Dendritic cell treated with granulocyte-macrophage colony-stimulating factor and Interleukin-4, amounts not matched to agents 40 ng/mL and 50 ng/mL, for 4 days (primary cell): ENCODE data around the gene ATP8A1.
A peak's percentile ranks its signal among the peaks of the same experiment; 100 is the strongest.
"Not testable (repeated sequence)": the region's sequence is repeated elsewhere in the genome, so short reads cannot be mapped to it uniquely, and the experiment has no call there.

Experiments
- H3K27ac Mint-ChIP-seq: one replicate; pipeline ENCODE4 v1.8.0; 2022; ENCODE audit warnings: mild to moderate bottlenecking, mixed read lengths
- H3K27me3 Mint-ChIP-seq: one replicate; pipeline ENCODE4 v1.8.0; 2022; ENCODE audit warnings: mild to moderate bottlenecking, mixed read lengths
- H3K36me3 Mint-ChIP-seq: one replicate; pipeline ENCODE4 v1.8.0; 2022; ENCODE audit warnings: low read depth, mixed read lengths
- H3K4me1 Mint-ChIP-seq: one replicate; pipeline ENCODE4 v1.8.0; 2022; ENCODE audit warnings: low read depth, mixed read lengths
- H3K4me3 Mint-ChIP-seq: one replicate; pipeline ENCODE4 v1.8.0; 2022; ENCODE audit warnings: mild to moderate bottlenecking, moderate library complexity, mixed read lengths
- H3K9me3 Mint-ChIP-seq: one replicate; pipeline ENCODE4 v1.8.0; 2022; ENCODE audit warnings: mixed read lengths
- intact Hi-C: fragments of 100-400 bp; cut with micrococcal nuclease; formaldehyde crosslinking; loops from one replicate; pipeline ENCODE4 v1.15.0; 2022

ATP8A1 gene

DNA sequence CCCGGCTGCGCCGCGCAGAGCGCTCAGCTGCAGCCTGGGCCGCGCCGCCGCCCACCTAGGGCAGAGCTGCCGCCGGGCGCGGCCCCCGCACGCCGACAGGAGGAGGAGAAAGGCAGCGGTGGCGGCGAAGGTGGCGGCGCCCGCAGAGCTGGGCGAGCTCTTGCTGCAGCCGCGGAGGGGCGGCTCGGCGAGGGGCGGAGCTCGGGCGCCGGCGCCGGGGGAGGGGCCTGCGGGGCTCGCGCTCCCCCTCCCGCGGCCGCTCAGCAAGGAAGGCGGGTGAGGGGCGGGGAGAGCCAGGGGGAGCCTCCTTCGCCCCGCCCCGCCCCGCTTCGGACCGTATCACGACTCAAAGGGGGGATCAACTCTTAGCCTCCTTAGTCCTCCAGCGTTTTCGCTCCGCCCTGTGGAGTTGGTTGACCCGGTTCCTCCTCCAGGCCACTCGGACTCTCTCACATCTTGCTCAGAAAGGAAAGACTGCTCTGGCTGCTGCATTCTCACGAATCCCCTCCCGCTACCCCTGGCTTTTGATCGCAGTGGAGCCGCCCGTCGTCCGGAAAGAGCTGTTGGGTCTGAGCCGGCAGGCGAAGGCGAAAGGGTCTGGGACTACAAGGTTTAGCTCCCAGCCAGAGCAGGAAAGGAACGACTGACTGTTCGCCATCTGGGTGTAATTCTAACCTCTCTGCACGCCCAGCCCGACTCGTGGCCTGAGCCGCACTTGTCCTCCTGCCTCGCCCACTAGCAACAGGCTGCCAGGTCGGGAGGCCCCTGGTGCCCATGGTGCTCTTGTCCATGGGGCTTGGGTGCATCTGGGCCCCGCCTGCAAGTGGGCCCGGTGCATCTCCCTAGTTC lies at the start of gene ATP8A1:
ATP8A1 (minus strand) TSS at position 162 of the 849 bp plus-strand sequence. CDS start 232 bp downstream, outside the sequence.
- intact Hi-C loops, result loop anchor here (10.0 kb wide), 1 partner anchor 722 kb away; the partner anchor contains the start of gene TMEM33
- peaks cover 26% of the 10 kb centered on the region for H3K36me3 Mint-ChIP-seq

DNA sequence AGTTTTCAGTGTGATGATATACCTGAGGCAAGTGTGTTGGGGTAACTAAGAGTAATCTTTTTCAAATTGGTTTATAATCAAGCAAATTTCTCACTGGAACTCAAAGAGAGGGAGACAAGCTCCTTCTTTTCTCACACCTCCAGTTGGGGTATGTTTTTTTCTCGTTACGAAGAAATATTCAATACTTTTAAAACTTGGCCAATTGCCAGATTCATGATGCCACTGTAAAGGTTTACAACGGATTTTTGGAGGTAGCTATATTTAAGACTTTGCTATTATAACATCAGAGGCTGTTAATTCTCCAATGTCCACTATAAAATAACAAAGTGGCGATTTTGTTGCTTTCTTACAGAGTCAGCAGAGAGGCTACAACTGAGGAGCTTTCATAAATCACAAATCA lies 49.2 kb upstream of the ATP8A1 start:
- H3K4me1 Mint-ChIP-seq, result no peaks in the 10 kb centered on the region
- no peaks in the 10 kb centered on the region for H3K27me3 Mint-ChIP-seq
- no peak overlapping the region for H3K4me3 Mint-ChIP-seq
- no peaks in the 10 kb centered on the region for H3K36me3 Mint-ChIP-seq
- intact Hi-C loops, result no loop called here
- no peak overlapping the region for H3K27ac Mint-ChIP-seq
- H3K9me3 Mint-ChIP-seq, result peaks cover 3% of the 10 kb centered on the region

More for the DNA sequence above, at the start of gene ATP8A1:
- Mint-ChIP-seq H3K4me1 (peaks cover 48% of the 10 kb centered on the region), H3K27ac (peak within 1 kb of the TSS; percentile 100), H3K9me3 (peaks cover 12% of the 10 kb centered on the region), H3K4me3 (peak within 1 kb of the TSS; percentile 96), H3K27me3 (no peaks in the 10 kb centered on the region)

DNA sequence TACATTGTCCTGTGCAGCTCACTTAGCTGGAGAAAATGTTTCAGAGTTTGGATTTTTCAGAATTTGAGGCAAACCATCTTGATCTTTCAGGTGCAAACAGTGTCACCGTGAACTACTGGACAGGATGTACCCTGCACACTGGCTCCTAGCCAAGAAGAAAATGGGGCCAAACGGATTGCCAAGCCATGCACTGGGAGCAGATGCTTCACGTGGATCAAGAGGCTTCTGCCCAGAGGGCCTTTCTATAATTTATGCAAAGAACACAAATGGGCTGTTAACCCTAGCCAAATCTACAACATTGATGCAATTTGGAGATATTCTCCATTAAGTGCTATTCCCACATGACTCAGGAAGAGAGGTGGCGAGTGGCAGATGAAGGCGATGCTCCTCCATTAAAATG lies 46.9 kb upstream of the ATP8A1 start:
- Mint-ChIP-seq H3K4me1 (no peaks in the 10 kb centered on the region), H3K27ac (no peak overlapping the region), H3K27me3 (no peaks in the 10 kb centered on the region), H3K36me3 (no peaks in the 10 kb centered on the region), H3K4me3 (no peak overlapping the region), H3K9me3 (peaks cover 23% of the 10 kb centered on the region)
- intact Hi-C loops, result no loop called here

DNA sequence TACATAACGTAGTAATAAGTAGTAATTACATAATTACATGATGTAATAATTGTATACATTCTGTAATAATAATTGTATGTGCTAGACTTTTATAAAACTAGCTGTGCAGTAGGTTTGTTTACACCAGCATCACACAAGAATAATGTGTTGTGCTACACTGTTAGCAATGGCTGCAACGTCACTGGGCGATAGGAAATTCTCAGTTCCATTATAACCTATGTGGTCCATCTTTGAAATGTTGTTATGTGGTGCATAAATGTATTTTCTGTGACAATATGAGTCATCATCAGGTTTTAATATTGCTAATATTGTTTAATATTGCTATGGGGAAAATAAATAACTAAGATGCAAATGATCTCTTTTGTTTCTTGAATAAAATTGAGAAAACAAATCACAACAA lies 46.0 kb upstream of the ATP8A1 start:
- H3K4me1 Mint-ChIP-seq, result no peaks in the 10 kb centered on the region
- H3K4me3 Mint-ChIP-seq, result no peak overlapping the region
- H3K36me3 Mint-ChIP-seq, result no peaks in the 10 kb centered on the region
- no peaks in the 10 kb centered on the region for H3K27me3 Mint-ChIP-seq
- H3K9me3 Mint-ChIP-seq, result peaks cover 23% of the 10 kb centered on the region
- H3K27ac Mint-ChIP-seq, result no peak overlapping the region
- intact Hi-C loops, result no loop called here

DNA sequence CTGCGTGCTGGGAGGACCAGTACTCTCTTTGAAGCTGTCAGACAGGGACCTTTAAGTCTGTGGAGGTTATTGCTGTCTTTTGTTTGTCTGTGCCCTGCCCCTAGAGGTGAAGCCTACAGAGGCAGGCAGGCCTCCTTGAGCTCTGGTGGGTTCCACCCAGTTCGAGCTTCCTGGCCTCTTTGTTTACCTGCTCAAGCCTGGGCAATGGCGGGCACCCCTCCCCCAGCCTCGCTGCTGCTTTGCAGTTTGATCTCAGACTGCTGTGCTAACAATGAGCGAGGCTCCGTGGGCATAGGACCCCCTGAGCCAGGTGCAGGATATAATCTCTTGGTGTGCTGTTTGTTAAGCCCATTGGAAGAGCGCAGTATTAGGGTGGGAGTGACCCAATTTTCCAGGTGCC lies 44.9 kb upstream of the ATP8A1 start:
- intact Hi-C loops, H3K4me1 Mint-ChIP-seq, H3K36me3 Mint-ChIP-seq, H3K27ac Mint-ChIP-seq, H3K27me3 Mint-ChIP-seq, H3K4me3 Mint-ChIP-seq: not testable (repeated sequence)
- peaks cover 23% of the 10 kb centered on the region for H3K9me3 Mint-ChIP-seq

DNA sequence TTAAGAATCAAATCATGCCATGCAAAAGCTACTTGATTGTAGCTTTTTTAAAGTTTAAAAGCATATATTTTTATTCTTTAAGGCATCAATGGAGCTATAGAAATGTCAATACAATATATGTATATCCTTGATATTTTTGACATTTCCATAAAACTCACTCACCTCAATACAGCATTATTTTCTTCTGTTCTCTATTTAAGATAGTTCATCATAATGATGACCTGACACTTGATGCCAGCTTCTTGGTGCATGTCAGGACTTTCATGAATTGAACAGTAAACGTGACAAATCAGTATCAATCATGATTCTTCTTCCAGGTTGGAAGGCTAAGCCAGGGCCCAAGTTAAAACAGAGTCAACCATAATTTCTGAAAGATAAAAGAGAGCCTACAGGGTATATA lies 33.6 kb upstream of the ATP8A1 start:
- H3K9me3 Mint-ChIP-seq, result no peaks in the 10 kb centered on the region
- intact Hi-C loops, result no loop called here
- H3K4me1 Mint-ChIP-seq, result no peaks in the 10 kb centered on the region
- no peaks in the 10 kb centered on the region for H3K27me3 Mint-ChIP-seq
- no peaks in the 10 kb centered on the region for H3K36me3 Mint-ChIP-seq
- no peak overlapping the region for H3K27ac Mint-ChIP-seq
- H3K4me3 Mint-ChIP-seq, result no peak overlapping the region

DNA sequence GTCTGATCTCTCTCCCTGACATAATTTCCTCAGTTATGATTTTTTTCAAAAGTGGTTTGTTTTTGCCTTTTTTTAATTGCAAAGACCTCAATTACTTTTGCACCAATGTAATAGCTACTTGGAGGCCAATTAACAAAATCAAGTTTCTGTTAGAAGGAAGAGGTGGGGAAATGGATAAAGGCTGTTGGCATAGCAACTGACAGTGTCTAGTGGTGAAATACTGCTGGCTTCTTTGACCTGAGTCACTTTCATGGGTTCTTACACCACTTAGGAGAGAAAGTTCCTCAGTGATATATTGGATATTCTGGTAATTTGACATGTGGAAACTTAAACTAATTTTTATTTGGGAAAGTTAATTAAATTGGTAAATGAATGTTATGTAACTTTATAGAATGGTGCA lies 26.5 kb upstream of the ATP8A1 start:
- no peaks in the 10 kb centered on the region for H3K36me3 Mint-ChIP-seq
- H3K27ac Mint-ChIP-seq, result no peak overlapping the region
- intact Hi-C loops, result no loop called here
- no peaks in the 10 kb centered on the region for H3K27me3 Mint-ChIP-seq
- H3K4me1 Mint-ChIP-seq, result no peaks in the 10 kb centered on the region
- H3K4me3 Mint-ChIP-seq, result no peak overlapping the region
- no peaks in the 10 kb centered on the region for H3K9me3 Mint-ChIP-seq

DNA sequence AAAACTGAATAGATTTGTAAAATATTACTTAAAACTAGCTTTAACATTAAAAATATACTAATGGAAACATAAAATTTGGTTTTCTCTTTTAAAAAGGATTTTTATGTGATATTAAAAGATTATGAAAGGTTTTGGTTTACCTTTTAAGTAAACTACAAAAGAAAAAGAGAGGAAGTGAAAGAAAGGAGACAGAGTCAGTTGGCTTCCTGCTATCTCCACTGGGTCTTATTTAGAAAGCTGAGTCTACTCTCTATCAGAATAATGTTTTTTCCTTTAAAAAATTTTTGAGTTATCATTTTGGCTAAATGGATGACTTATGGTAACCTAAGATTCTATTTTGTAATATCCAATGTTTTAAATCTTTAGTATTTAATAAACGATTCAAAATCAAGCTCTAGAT lies 21.6 kb upstream of the ATP8A1 start:
- Mint-ChIP-seq H3K36me3 (no peaks in the 10 kb centered on the region), H3K4me3 (no peak overlapping the region), H3K27me3 (no peaks in the 10 kb centered on the region), H3K4me1 (no peaks in the 10 kb centered on the region), H3K9me3 (no peaks in the 10 kb centered on the region), H3K27ac (no peak overlapping the region)
- intact Hi-C loops, result no loop called here

DNA sequence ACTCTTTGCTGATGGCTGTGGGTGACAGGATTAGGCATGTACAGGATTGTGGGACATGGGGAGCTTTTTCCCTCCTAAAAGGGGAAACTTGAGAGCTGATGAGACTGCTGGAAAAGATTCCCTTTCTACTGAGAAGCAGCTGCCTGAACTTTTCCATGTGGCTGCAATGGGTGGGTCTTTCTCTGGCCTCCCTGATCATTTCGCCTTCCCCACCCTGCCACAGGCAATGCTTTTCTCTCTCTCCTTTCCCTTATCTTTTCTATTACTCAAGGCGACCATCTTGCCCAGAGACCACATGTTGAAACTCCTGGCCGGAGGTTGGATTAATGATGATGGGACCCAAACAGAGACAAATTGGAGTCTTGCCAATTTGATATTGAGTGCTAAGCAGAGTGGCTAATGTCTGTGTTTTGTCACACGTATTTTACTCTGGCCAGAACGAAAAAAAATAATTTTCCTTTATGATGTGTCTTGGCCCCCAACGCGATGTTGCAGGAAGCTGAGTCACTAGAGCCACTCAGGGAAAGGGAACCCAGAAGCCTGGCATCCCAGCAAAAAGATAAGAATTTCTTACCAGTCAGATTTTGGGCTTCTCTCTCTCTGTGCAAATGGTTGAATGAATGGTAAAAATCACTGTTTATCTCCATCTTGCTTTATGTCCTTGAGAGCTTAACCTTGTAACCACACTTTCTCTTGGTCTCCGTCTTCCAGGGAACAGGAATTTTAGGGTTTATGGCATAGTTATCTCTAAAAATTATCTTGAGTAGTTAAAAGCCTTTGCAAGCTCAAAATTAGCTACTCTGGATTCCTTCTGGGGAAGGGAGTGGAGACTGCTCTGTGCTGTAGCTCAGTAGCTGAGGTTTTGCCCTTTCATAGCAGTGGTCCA lies 19.4 kb upstream of the ATP8A1 start:
- Mint-ChIP-seq H3K4me3 (no peak overlapping the region), H3K9me3 (no peaks in the 10 kb centered on the region), H3K4me1 (no peaks in the 10 kb centered on the region), H3K36me3 (no peaks in the 10 kb centered on the region), H3K27ac (no peak overlapping the region), H3K27me3 (no peaks in the 10 kb centered on the region)
- intact Hi-C loops, result no loop called here

DNA sequence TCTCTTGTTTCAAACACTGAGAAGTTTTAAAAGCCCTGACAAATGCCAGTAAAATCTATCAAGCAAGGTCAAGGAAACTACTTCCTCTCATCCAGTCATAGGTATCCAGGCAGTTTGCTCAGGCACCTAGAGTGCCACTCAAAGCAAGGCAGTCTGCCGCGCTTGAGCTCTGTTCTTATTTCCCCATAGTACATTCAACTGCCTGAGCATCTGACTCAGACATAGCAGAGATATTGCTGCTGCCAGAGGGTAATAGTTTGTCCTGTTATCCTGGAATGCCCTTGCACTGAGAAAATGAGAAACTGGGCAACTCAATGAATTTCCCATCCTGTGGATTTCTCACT lies 16.1 kb upstream of the ATP8A1 start:
- H3K27me3 Mint-ChIP-seq, result no peaks in the 10 kb centered on the region
- no peak overlapping the region for H3K4me3 Mint-ChIP-seq
- no peaks in the 10 kb centered on the region for H3K36me3 Mint-ChIP-seq
- H3K27ac Mint-ChIP-seq, result no peak overlapping the region
- H3K9me3 Mint-ChIP-seq, result no peaks in the 10 kb centered on the region
- intact Hi-C loops, result no loop called here
- no peaks in the 10 kb centered on the region for H3K4me1 Mint-ChIP-seq

DNA sequence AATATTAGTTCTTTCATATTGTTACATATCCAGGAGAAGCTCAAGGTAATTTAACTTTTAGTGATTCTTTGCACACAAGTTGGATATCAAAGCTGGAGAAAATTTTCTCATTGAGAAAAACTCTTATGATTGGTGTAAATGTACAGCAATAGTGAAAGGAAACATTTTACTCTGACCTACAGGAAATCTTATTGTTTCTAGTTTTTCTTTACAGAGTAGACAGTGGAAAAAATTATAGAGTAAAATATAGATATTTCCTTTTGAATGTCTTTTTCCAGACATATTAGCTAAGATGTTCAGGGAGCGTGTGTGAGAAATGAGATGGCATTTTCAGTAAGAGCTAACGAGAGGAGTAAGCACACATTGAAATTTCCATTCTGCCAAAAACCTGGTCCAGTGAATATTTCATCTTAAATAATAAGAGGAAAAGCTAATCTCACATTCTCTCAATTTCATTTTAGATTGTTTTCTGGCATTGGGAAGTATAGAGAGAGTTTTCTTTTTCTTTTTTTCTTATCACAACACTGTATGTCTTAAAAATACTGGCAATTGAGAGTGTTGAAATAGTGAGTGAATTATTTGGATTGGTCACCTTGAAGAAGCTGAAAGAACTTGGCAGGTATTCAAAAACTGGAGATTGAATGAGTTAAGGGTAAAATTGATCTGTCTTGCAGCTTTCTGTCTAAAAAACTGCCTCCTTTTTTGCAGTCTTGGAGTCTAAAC lies 15.6 kb upstream of the ATP8A1 start:
- no peaks in the 10 kb centered on the region for H3K27me3 Mint-ChIP-seq
- no peaks in the 10 kb centered on the region for H3K36me3 Mint-ChIP-seq
- no peak overlapping the region for H3K27ac Mint-ChIP-seq
- no peaks in the 10 kb centered on the region for H3K9me3 Mint-ChIP-seq
- intact Hi-C loops, result no loop called here
- no peak overlapping the region for H3K4me3 Mint-ChIP-seq
- no peaks in the 10 kb centered on the region for H3K4me1 Mint-ChIP-seq

DNA sequence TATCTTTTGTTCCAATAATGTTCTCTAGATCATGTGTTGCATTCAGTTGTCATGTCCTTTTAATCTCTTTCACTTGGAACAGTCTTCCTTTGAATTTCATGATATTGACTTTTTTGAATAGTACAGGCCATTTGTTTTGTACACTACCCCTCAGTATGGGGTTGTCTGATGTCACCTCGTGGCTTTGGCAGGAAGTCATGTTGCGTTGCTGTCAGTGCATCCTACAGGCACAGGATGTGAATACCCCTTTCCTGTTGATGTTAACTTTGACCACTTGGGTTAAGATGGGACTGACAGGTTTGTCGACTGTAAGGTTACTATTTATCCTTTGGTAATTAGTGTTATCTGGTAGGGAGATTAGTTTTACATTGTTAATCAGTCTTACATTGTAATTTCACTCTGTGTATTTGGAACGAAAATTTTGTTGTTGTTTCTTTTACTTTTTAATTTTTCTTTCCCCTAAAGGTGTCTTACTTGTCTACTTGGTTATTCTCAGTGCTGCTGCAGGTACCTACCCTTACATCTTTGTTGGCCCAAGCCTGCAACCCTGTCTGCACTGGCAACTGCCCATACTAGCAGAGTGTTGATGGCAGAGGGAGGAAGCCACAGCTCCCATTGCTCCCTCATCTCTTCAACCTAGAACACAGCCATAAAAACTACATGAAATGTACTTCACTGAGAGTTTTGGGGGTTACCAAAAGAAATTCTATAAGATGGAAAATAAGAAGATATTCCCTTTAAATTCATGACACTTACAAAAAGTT lies 14.7 kb upstream of the ATP8A1 start:
- no peaks in the 10 kb centered on the region for H3K36me3 Mint-ChIP-seq
- intact Hi-C loops, result no loop called here
- H3K27me3 Mint-ChIP-seq, result no peaks in the 10 kb centered on the region
- H3K4me3 Mint-ChIP-seq, result no peak overlapping the region
- H3K27ac Mint-ChIP-seq, result no peak overlapping the region
- H3K4me1 Mint-ChIP-seq, result no peaks in the 10 kb centered on the region
- no peaks in the 10 kb centered on the region for H3K9me3 Mint-ChIP-seq

DNA sequence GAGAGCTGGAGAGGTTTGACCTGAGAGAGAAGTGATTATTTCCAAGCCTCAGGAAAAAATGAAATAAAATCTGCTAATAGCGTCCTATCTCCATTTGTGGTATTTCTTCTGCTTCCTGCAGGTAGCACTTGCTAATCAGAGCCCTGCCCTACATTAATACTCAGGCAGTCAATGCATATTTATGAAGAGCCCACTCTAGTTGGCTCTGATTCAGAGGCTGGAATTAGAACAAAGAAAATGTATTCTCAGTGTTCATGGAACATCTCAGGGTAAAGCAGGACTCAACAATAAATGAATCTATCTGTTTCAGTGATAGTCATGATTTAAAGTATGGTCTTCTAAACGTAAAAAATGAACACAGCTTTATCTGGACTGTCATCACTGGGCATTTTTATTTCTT lies 1.4 kb upstream of the ATP8A1 start:
- intact Hi-C loops, result loop anchor here (10.0 kb wide), 1 partner anchor 723 kb away; the partner anchor contains the start of gene TMEM33
- H3K27ac Mint-ChIP-seq, result no peak overlapping the region
- H3K27me3 Mint-ChIP-seq, result no peaks in the 10 kb centered on the region
- H3K4me1 Mint-ChIP-seq, result peaks cover 48% of the 10 kb centered on the region
- H3K9me3 Mint-ChIP-seq, result peaks cover 1% of the 10 kb centered on the region
- H3K36me3 Mint-ChIP-seq, result peaks cover 19% of the 10 kb centered on the region
- no peak overlapping the region for H3K4me3 Mint-ChIP-seq
